BLaER1 (cell line): ENCODE measurements around the gene FNDC3B.

Source experiments
- H3K27ac ChIP-seq: shearing (Covaris generic); formaldehyde crosslinking; 2 replicates; pipeline ENCODE4 v1.8.1; 2022
- H3K27me3 ChIP-seq: shearing (Covaris generic); formaldehyde crosslinking; 2 replicates; pipeline ENCODE4 v1.8.1; 2022
- H3K36me3 ChIP-seq: shearing (Covaris generic); formaldehyde crosslinking; 2 replicates; pipeline ENCODE4 v1.8.1; 2022
- H3K4me1 ChIP-seq: shearing (Covaris generic); formaldehyde crosslinking; 2 replicates; pipeline ENCODE4 v1.8.1; 2022
- H3K4me2 ChIP-seq: shearing (Covaris generic); formaldehyde crosslinking; 2 replicates; pipeline ENCODE4 v1.8.1; 2022
- H3K4me3 ChIP-seq: shearing (Covaris generic); formaldehyde crosslinking; 2 replicates; pipeline ENCODE4 v1.8.1; 2022
- H3K9ac ChIP-seq: shearing (Covaris generic); formaldehyde crosslinking; 2 replicates; pipeline ENCODE4 v1.8.1; 2022
- H3K9me3 ChIP-seq: shearing (Covaris generic); formaldehyde crosslinking; 2 replicates; pipeline ENCODE4 v1.8.1; 2022
- H4K20me1 ChIP-seq: shearing (Covaris generic); formaldehyde crosslinking; 2 replicates; pipeline ENCODE4 v1.8.1; 2022
- Cebpa-rat ChIP-seq: shearing (Covaris generic); IDR thresholded peaks from 2 replicates; pipeline ENCODE4 v1.8.1; 2022

FNDC3B gene

GRCh38 chr3:172106989-172107388 is 67.6 kb downstream of the FNDC3B start:
- Histone ChIP-seq H3K36me3 (no peaks in the 10 kb centered on the region), H3K27ac (no peak overlapping the region), H3K9me3 (no peaks in the 10 kb centered on the region), H4K20me1 (peaks cover 92% of the 10 kb centered on the region), H3K27me3 (no peaks in the 10 kb centered on the region), H3K4me3 (no peak overlapping the region), H3K4me2 (peak overlapping the region; percentile 64), H3K4me1 (peaks cover 57% of the 10 kb centered on the region), H3K9ac (no peak overlapping the region)
- TF ChIP-seq Cebpa-rat: no peak

- peaks cover 53% of the 10 kb centered on the region for H3K4me1 ChIP-seq
- H3K27ac ChIP-seq: no peak overlapping the region
- H3K36me3 ChIP-seq: no peaks in the 10 kb centered on the region
- H3K4me2 ChIP-seq: peak overlapping the region; percentile 64
- H3K27me3 ChIP-seq: no peaks in the 10 kb centered on the region
- peaks cover 92% of the 10 kb centered on the region for H4K20me1 ChIP-seq
- no peaks in the 10 kb centered on the region for H3K9me3 ChIP-seq
- no peak for TF ChIP-seq Cebpa-rat
- H3K9ac ChIP-seq: no peak overlapping the region
- no peak overlapping the region for H3K4me3 ChIP-seq
Observed at GRCh38 chr3:172107403-172107802, 68.0 kb downstream of the FNDC3B start.

GRCh38 chr3:172110127-172110779 is 70.9 kb downstream of the FNDC3B start:
- Histone ChIP-seq H3K4me3 (no peak overlapping the region), H3K4me2 (no peak overlapping the region), H4K20me1 (peaks cover 65% of the 10 kb centered on the region), H3K27ac (no peak overlapping the region), H3K27me3 (no peaks in the 10 kb centered on the region), H3K4me1 (peaks cover 27% of the 10 kb centered on the region), H3K36me3 (peaks cover 19% of the 10 kb centered on the region), H3K9ac (no peak overlapping the region), H3K9me3 (no peaks in the 10 kb centered on the region)
- TF ChIP-seq Cebpa-rat: no peak

GRCh38 chr3:172111163-172111562 is 71.8 kb downstream of the FNDC3B start:
- H3K27ac ChIP-seq: no peak overlapping the region
- no peaks in the 10 kb centered on the region for H3K27me3 ChIP-seq
- H3K4me1 ChIP-seq: peaks cover 25% of the 10 kb centered on the region
- no peak overlapping the region for H3K9ac ChIP-seq
- H3K4me3 ChIP-seq: no peak overlapping the region
- no peaks in the 10 kb centered on the region for H3K9me3 ChIP-seq
- TF ChIP-seq Cebpa-rat: no peak
- H4K20me1 ChIP-seq: peaks cover 56% of the 10 kb centered on the region
- H3K36me3 ChIP-seq: peaks cover 28% of the 10 kb centered on the region
- H3K4me2 ChIP-seq: no peak overlapping the region

GRCh38 chr3:172112078-172112733 is 72.8 kb downstream of the FNDC3B start:
- no peaks in the 10 kb centered on the region for H3K27me3 ChIP-seq
- peaks cover 46% of the 10 kb centered on the region for H4K20me1 ChIP-seq
- H3K4me1 ChIP-seq: peaks cover 15% of the 10 kb centered on the region
- no peak overlapping the region for H3K27ac ChIP-seq
- no peak overlapping the region for H3K9ac ChIP-seq
- no peak overlapping the region for H3K4me3 ChIP-seq
- no peak overlapping the region for H3K4me2 ChIP-seq
- no peaks in the 10 kb centered on the region for H3K9me3 ChIP-seq
- peaks cover 35% of the 10 kb centered on the region for H3K36me3 ChIP-seq
- TF ChIP-seq Cebpa-rat: no peak

GRCh38 chr3:172112734-172113120 is 73.3 kb downstream of the FNDC3B start:
- Histone ChIP-seq H3K27ac (no peak overlapping the region), H3K9me3 (no peaks in the 10 kb centered on the region), H3K36me3 (peaks cover 38% of the 10 kb centered on the region), H3K4me1 (peaks cover 10% of the 10 kb centered on the region), H3K9ac (no peak overlapping the region), H3K27me3 (no peaks in the 10 kb centered on the region), H3K4me3 (no peak overlapping the region), H4K20me1 (peaks cover 41% of the 10 kb centered on the region), H3K4me2 (no peak overlapping the region)
- no peak for TF ChIP-seq Cebpa-rat

- peaks cover 47% of the 10 kb centered on the region for H3K36me3 ChIP-seq
Observed at GRCh38 chr3:172113710-172114109, 74.3 kb downstream of the FNDC3B start.

GRCh38 chr3:172115059-172115458 is 75.7 kb downstream of the FNDC3B start:
- H3K4me1 ChIP-seq: no peaks in the 10 kb centered on the region

More at GRCh38 chr3:172113710-172114109, 74.3 kb downstream of the FNDC3B start:
- Histone ChIP-seq H3K27ac (no peak overlapping the region), H3K4me2 (no peak overlapping the region), H3K9ac (no peak overlapping the region), H3K27me3 (no peaks in the 10 kb centered on the region), H4K20me1 (peaks cover 31% of the 10 kb centered on the region), H3K4me3 (no peak overlapping the region), H3K4me1 (no peaks in the 10 kb centered on the region; the same call in 1 of the 2 replicates), H3K9me3 (no peaks in the 10 kb centered on the region)
- TF ChIP-seq Cebpa-rat: no peak

GRCh38 chr3:172115787-172116186 is 76.4 kb downstream of the FNDC3B start:
- no peak for TF ChIP-seq Cebpa-rat
- H3K9me3 ChIP-seq: no peaks in the 10 kb centered on the region
- no peak overlapping the region for H3K27ac ChIP-seq
- no peaks in the 10 kb centered on the region for H3K4me1 ChIP-seq
- H3K4me2 ChIP-seq: no peak overlapping the region
- H3K9ac ChIP-seq: no peak overlapping the region
- peaks cover 13% of the 10 kb centered on the region for H4K20me1 ChIP-seq
- H3K36me3 ChIP-seq: peaks cover 49% of the 10 kb centered on the region
- H3K27me3 ChIP-seq: no peaks in the 10 kb centered on the region
- no peak overlapping the region for H3K4me3 ChIP-seq

More at GRCh38 chr3:172115059-172115458, 75.7 kb downstream of the FNDC3B start:
- no peak overlapping the region for H3K4me2 ChIP-seq
- no peaks in the 10 kb centered on the region for H3K27me3 ChIP-seq
- no peak overlapping the region for H3K27ac ChIP-seq
- H3K4me3 ChIP-seq: no peak overlapping the region
- H3K9ac ChIP-seq: no peak overlapping the region
- TF ChIP-seq Cebpa-rat: no peak
- H4K20me1 ChIP-seq: peaks cover 17% of the 10 kb centered on the region
- peaks cover 47% of the 10 kb centered on the region for H3K36me3 ChIP-seq
- H3K9me3 ChIP-seq: no peaks in the 10 kb centered on the region

GRCh38 chr3:172118019-172118418 is 78.6 kb downstream of the FNDC3B start:
- no peaks in the 10 kb centered on the region for H3K27me3 ChIP-seq
- H3K36me3 ChIP-seq: peaks cover 57% of the 10 kb centered on the region

More at GRCh38 chr3:172118019-172118418, 78.6 kb downstream of the FNDC3B start:
- H3K4me1 ChIP-seq: no peaks in the 10 kb centered on the region
- H4K20me1 ChIP-seq: 0 out of 2 replicates have a peak, but pooled peaks cover 4% of the 10 kb centered on the region
- H3K4me2 ChIP-seq: no peak overlapping the region
- H3K4me3 ChIP-seq: no peak overlapping the region
- TF ChIP-seq Cebpa-rat: no peak
- H3K9ac ChIP-seq: no peak overlapping the region
- no peaks in the 10 kb centered on the region for H3K9me3 ChIP-seq
- no peak overlapping the region for H3K27ac ChIP-seq
